T-helper 2 cell treated with Interferon-gamma antibody and Interleukin-4, amounts not matched to agents 100 ng/mL and 5 ng/mL, for 36 hours (primary cell): ENCODE measurements around the gene PIP5K1B. TPM values are rescaled to one million over a fixed set of nuclear protein-coding genes. Genes with fewer than 3 reads are reported as not detected.

Experiments
- intact Hi-C: fragments of 100-400 bp; cut with micrococcal nuclease; formaldehyde crosslinking; loops from one replicate; pipeline ENCODE4 v1.15.1; 2023
- total RNA-seq: library from RNA; stranded (reverse); gene quantifications from 2 replicates; pipeline ENCODE4 v1.2.3, GENCODE V29; 2022

PIP5K1B gene
- total RNA-seq, 1 donor from 2014 or later, result 7.0 TPM

DNA sequence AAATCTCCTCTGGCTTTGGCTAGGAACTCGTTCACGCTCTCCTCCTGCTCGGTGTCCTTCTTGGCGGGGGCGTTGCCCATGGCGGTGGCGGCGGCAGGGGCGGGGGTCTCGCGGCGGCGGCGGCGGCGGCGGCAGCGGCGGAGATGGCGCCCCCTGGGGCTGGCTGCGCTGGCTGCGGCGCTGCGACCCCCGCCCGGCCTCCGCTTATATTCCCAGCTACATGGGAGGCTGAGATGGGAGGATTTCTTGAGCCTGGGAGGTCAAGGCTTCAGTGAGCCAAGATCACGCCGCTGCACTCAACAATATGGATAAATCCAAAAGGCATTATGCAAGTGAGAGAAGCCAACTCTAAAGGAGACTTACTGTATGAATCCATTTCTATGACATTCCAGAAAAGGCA, 309.0 kb downstream of the PIP5K1B start, which contains the start of gene PRKACG:
PRKACG (minus strand) TSS at position 101 of the 400 bp plus-strand sequence; CDS start at position 80, 21 bp downstream.
- intact Hi-C loops, result no loop called here

- intact Hi-C loops, result no loop called here
Observed at GRCh38 chr9:69016191-69017096, 311.4 kb downstream of the PIP5K1B start.

GRCh38 chr9:69018737-69019136, 313.7 kb downstream of the PIP5K1B start:
- intact Hi-C loops, result no loop called here

- intact Hi-C loops, result loop anchor here (1.0 kb wide), 1 partner anchor 8 kb away; no protein-coding TSS in a partner anchor
Observed at GRCh38 chr9:69019808-69020207, 314.8 kb downstream of the PIP5K1B start.

GRCh38 chr9:69020301-69021145, 315.5 kb downstream of the PIP5K1B start:
- intact Hi-C loops, result loop anchor here (1.0 kb wide), 1 partner anchor 8 kb away; no protein-coding TSS in a partner anchor

DNA sequence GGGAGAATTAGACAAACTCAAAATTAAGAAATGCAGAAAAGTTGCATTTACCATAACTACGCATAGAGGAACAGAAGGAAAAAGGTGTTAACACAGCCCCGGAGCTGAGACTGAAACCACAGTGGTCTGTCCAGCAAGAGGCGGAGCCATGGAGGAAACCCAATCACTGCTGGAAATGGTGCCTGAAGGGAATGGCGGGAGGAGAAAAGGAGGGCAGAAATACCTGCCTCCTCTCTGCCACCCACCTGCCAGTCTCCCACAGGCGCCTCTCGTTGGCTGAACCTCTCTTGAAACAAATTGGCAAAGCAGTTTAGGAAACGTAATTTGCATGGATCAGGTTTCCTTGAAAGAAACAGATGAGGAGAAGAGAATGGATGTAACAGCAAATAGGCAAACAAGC, 318.6 kb downstream of the PIP5K1B start:
- intact Hi-C loops, result no loop called here

- intact Hi-C loops, result loop anchor here (1.0 to 5.0 kb wide), 8 partner anchors 7 to 443 kb away; partner anchors contain the start of gene PIP5K1B
Observed at GRCh38 chr9:69027355-69028097, 322.5 kb downstream of the PIP5K1B start.

DNA sequence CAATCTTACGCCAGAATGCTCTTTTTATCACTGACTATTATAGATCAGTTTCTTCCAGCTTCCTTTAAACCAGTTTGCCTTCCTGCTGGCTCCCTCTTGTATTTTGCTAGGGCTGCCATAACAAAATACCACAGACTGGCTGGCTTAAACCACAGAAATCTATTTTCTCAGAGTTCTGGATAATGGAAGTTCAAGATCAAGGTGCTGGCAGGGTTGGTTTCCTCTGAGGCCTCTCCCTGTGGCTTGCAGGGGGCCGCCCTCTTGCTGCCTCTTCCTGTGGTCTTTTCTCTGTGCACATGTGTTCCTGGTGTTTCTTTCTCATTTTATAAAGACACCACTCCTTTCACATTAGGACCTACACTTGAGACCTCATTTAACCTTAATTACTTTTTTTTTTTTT, 323.7 kb downstream of the PIP5K1B start:
- intact Hi-C loops, result loop anchor here (1.0 to 5.0 kb wide), 4 partner anchors 8 to 131 kb away; no protein-coding TSS in a partner anchor

- intact Hi-C loops, result loop anchor here (2.0 to 5.0 kb wide), 3 partner anchors 55 to 132 kb away; no protein-coding TSS in a partner anchor
Observed at GRCh38 chr9:69029535-69029934, 324.5 kb downstream of the PIP5K1B start.

DNA sequence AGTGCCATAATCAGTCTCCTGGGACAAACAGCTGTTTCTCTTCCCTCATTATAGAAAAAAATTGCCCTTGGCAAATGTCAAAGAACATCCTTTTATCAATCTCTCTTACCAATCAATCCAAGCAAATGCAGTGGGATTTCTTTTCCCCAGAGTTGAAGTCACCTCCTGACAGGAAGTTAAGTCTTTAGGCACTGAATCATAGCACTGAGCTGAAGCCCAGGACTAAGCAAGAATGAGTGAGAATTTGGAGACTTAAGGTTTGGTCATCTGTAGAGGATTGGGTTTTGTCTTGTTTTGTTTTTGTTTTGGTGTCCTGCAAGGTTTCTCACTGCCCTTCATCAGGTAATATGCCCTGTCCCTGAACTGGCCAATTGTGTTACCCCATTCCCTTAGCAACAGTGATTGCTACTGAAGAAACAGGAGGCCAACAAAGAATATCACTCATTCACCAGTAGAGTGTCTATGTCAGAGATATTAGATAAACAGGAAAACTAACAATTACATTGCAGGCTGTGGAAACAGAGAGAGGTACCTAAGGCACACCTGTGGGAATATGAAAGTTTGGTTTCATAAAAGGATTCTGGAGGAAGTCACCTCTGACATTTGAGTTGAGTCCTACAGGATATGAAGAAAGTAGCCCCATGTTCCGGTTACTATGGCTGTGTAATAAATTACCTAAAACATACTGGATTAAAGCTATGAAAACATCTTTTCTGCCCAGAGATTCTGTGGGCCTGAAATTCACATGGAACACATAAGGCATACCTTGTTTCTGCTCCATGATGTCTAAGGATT, 326.0 kb downstream of the PIP5K1B start:
- intact Hi-C loops, result no loop called here

DNA sequence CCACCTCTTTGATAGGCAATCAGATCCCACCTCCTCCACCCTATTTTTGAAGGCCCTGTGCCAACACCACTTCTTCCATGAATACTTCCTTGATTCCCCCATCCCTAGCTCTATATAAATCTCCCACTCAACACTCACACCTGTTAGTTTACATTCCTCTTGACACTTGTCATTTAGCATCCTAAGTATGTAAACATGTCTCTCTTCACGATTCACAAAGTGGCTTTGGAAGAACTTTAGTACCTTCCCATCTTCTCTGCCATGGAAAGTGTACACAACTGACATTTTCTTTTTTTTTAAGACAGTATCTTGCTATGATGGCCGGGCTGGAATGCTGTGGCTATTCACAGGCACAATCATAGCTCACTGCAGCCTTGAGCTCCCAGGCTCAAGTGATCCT, 329.0 kb downstream of the PIP5K1B start:
- intact Hi-C loops, result no loop called here

DNA sequence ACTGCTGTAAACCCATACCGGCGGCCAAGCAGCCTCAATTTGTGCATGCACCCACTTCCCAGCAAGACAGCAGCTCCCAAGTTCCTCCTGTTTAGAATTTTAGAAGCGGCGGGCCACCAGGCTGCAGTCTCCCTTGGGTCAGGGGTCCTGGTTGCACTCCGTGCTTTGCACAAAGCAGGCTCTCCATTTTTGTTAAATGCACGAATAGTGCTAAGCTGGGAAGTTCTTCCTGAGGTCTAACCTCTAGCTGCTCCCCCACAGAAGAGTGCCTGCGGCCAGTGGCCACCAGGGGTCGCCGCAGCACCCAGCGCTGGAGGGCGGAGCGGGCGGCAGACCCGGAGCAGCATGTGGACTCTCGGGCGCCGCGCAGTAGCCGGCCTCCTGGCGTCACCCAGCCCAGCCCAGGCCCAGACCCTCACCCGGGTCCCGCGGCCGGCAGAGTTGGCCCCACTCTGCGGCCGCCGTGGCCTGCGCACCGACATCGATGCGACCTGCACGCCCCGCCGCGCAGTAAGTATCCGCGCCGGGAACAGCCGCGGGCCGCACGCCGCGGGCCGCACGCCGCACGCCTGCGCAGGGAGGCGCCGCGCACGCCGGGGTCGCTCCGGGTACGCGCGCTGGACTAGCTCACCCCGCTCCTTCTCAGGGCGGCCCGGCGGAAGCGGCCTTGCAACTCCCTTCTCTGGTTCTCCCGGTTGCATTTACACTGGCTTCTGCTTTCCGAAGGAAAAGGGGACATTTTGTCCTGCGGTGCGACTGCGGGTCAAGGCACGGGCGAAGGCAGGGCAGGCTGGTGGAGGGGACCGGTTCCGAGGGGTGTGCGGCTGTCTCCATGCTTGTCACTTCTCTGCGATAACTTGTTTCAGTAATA, 330.6 kb downstream of the PIP5K1B start, which contains the start of gene FXN:
FXN (plus strand) TSS at position 315 of the 871 bp plus-strand sequence; CDS start at position 346, 31 bp downstream.
- intact Hi-C loops, result loop anchor here (1.0 to 5.0 kb wide), 4 partner anchors 87 to 722 kb away; partner anchors contain the start of gene TJP2

DNA sequence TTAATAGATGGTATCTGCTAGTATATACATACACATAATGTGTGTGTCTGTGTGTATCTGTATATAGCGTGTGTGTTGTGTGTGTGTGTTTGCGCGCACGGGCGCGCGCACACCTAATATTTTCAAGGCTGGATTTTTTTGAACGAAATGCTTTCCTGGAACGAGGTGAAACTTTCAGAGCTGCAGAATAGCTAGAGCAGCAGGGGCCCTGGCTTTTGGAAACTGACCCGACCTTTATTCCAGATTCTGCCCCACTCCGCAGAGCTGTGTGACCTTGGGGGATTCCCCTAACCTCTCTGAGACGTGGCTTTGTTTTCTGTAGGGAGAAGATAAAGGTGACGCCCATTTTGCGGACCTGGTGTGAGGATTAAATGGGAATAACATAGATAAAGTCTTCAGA, 331.3 kb downstream of the PIP5K1B start:
- intact Hi-C loops, result loop anchor here (5.0 kb wide), 3 partner anchors 86 to 721 kb away; partner anchors contain the start of gene TJP2

GRCh38 chr9:69036799-69037198, 331.8 kb downstream of the PIP5K1B start:
- intact Hi-C loops, result loop anchor here (5.0 kb wide), 3 partner anchors 86 to 721 kb away; partner anchors contain the start of gene TJP2

DNA sequence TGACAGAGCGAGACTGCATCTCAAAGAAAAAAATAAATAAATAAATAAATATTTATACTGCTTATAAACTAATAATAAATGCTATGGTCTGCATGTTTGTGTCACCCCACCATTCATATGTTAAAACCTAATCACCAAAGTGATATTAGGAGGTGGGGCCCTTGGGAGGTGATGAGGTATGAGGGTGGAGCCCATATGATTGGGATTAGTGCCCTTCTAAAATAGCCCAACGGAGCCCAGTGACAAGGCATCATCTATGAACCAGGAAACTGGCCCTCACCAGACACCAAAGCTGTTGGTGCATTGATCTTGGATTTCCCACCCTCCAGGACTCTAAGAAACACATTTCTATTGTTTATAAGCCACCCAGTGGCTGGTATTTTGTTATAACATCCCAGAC, 335.6 kb downstream of the PIP5K1B start:
- intact Hi-C loops, result no loop called here

DNA sequence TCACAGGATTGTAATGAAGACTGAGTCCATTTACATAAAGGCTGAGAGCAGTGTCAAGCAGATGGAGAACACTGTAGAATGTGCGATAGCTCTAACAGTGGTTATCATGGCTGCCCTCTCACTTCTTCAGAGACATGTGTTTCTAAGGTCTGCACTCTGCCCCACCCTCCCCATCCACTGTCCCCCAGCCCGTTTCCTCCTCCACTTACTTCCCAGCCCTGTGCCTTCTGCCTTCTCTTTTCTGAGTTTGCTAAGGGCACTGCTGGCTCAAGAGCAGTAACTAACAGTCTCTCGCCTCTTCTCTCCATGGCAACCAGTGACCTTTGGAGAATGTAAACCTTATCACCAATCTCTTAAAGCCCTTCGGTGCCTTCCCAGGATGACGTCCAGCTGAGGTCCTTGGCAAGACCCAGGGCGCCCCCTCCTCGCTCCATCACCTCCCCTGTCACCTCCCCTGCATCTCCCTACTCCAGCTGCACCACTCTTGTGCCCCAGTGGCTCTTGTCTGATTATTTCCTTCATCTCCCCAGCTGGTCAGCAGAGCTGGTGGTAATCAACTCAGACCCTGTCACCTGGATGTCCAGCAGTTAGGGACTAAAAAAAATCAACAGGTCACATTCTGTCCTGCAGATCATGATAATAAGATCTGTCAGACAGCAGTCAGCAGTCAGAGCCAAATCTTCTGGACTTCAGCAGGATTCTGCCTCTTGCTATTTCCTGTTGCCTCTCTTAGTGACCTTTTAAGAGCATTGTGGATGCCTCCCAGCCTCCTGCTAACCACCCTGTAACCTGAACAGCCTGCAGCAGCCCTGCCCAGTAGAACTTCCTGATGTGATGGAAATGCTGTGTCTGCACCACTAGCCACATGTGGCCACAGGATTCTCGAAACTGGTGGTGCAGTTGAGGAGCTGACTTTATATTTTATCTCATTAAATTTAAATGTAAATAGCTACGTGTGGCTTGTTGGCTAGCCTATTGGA, 339.5 kb downstream of the PIP5K1B start:
- intact Hi-C loops, result no loop called here

DNA sequence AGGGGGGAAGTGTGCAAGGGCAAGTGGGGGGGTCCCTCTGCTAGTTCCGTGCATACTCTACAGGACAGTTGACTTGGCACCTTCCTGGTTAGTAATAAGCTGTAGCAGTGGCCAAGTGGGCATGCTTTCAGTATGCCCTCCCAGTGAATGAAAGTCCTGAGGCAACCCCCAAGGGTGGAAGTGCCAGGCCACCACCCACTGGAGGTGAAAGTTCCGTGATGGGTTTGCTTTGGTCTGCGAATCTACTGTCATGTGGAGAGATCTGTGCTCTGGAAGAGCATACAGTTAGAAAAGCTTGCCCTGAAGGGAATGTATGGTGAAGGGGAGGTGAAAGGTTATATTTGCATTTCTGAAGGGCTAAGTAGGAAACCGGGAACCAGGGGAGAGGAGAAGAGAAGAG, 340.8 kb downstream of the PIP5K1B start:
- intact Hi-C loops, result no loop called here
